Measurements from ENCODE around the gene CAPN10. TPM values are rescaled to one million over a fixed set of nuclear protein-coding genes. Genes with fewer than 3 reads are reported as not detected.

The CAPN10 gene
- total RNA-seq, 1 experiment from 2014 or later = 37.6 TPM

- in situ Hi-C loops (cut with HindIII; ENCODE audit: low sequenced_read_pairs) = no loop called here
Observed at GRCh38 chr2:240573071-240573515, 13.4 kb upstream of the CAPN10 start.

GRCh38 chr2:240573516-240574385, 12.8 kb upstream of the CAPN10 start:
- in situ Hi-C loops (cut with HindIII; ENCODE audit: low sequenced_read_pairs) = no loop called here
- DNase-seq (ENCODE audit: low spot score) = no peak

More at GRCh38 chr2:240573071-240573515, 13.4 kb upstream of the CAPN10 start:
- DNase-seq (ENCODE audit: low spot score) = no peak

GRCh38 chr2:240574386-240575100, 12.0 kb upstream of the CAPN10 start:
- in situ Hi-C loops (cut with HindIII; ENCODE audit: low sequenced_read_pairs) = no loop called here
- DNase-seq (ENCODE audit: low spot score) = no peak

- no peak for DNase-seq (ENCODE audit: low spot score)
- in situ Hi-C loops (cut with HindIII; ENCODE audit: low sequenced_read_pairs) = no loop called here
Observed at GRCh38 chr2:240575101-240575965, 11.2 kb upstream of the CAPN10 start.

- no peak for DNase-seq (ENCODE audit: low spot score)
Observed at GRCh38 chr2:240576036-240576435, 10.5 kb upstream of the CAPN10 start.

GRCh38 chr2:240576436-240577205, 9.9 kb upstream of the CAPN10 start:
- no peak for DNase-seq (ENCODE audit: low spot score)
- in situ Hi-C loops (cut with HindIII; ENCODE audit: low sequenced_read_pairs) = no loop called here

More at GRCh38 chr2:240576036-240576435, 10.5 kb upstream of the CAPN10 start:
- in situ Hi-C loops (cut with HindIII; ENCODE audit: low sequenced_read_pairs) = no loop called here

GRCh38 chr2:240577281-240578109, 9.0 kb upstream of the CAPN10 start:
- no peak for DNase-seq (ENCODE audit: low spot score)

GRCh38 chr2:240578110-240578450, 8.5 kb upstream of the CAPN10 start:
- in situ Hi-C loops (cut with HindIII; ENCODE audit: low sequenced_read_pairs) = no loop called here

More at GRCh38 chr2:240577281-240578109, 9.0 kb upstream of the CAPN10 start:
- in situ Hi-C loops (cut with HindIII; ENCODE audit: low sequenced_read_pairs) = no loop called here

GRCh38 chr2:240578488-240578887, 8.0 kb upstream of the CAPN10 start:
- in situ Hi-C loops (cut with HindIII; ENCODE audit: low sequenced_read_pairs) = no loop called here
- DNase-seq (ENCODE audit: low spot score) = no peak

More at GRCh38 chr2:240578110-240578450, 8.5 kb upstream of the CAPN10 start:
- no peak for DNase-seq (ENCODE audit: low spot score)

- in situ Hi-C loops (cut with HindIII; ENCODE audit: low sequenced_read_pairs) = no loop called here
- no peak for DNase-seq (ENCODE audit: low spot score)
Observed at GRCh38 chr2:240579071-240579762, 7.3 kb upstream of the CAPN10 start.

- in situ Hi-C loops (cut with HindIII; ENCODE audit: low sequenced_read_pairs) = no loop called here
- DNase-seq (ENCODE audit: low spot score) = no peak
Observed at GRCh38 chr2:240579771-240580614, 6.5 kb upstream of the CAPN10 start.

GRCh38 chr2:240581811-240582210, 4.7 kb upstream of the CAPN10 start:
- in situ Hi-C loops (cut with HindIII; ENCODE audit: low sequenced_read_pairs) = no loop called here
- DNase-seq (ENCODE audit: low spot score) = no peak

- DNase-seq (ENCODE audit: low spot score) = no peak
- in situ Hi-C loops (cut with HindIII; ENCODE audit: low sequenced_read_pairs) = no loop called here
Observed at GRCh38 chr2:240582781-240583180, 3.8 kb upstream of the CAPN10 start.

- in situ Hi-C loops (cut with HindIII; ENCODE audit: low sequenced_read_pairs) = no loop called here
Observed at GRCh38 chr2:240583774-240584173, 2.8 kb upstream of the CAPN10 start.

GRCh38 chr2:240584486-240585031, 2.0 kb upstream of the CAPN10 start:
- DNase-seq (ENCODE audit: low spot score) = no peak
- in situ Hi-C loops (cut with HindIII; ENCODE audit: low sequenced_read_pairs) = no loop called here

More at GRCh38 chr2:240583774-240584173, 2.8 kb upstream of the CAPN10 start:
- no peak for DNase-seq (ENCODE audit: low spot score)

GRCh38 chr2:240585101-240585500, 1.4 kb upstream of the CAPN10 start:
- in situ Hi-C loops (cut with HindIII; ENCODE audit: low sequenced_read_pairs) = no loop called here
- DNase-seq (ENCODE audit: low spot score) = no peak
